Activated T-cell treated with anti-CD3 and anti-CD28 coated beads for 4 hours (primary cell): ENCODE measurements around the gene STH.

Experiments
- DNase-seq: peaks from one replicate; pipeline ENCODE4 v3.0.0-alpha.2; 2020

The STH gene

GRCh38 chr17:45968732-45969131 lies 30.3 kb upstream of the STH start:
- no peak for DNase-seq

GRCh38 chr17:45969726-45970125 lies 29.3 kb upstream of the STH start:
- DNase-seq = no peak

- DNase-seq = no peak
Observed at GRCh38 chr17:45970659-45971058, 28.4 kb upstream of the STH start.

- no peak for DNase-seq
Observed at GRCh38 chr17:45971698-45972141, 27.3 kb upstream of the STH start.

- no peak for DNase-seq
Observed at GRCh38 chr17:45972531-45972930, 26.5 kb upstream of the STH start.

- DNase-seq = no peak
Observed at GRCh38 chr17:45973099-45973780, 25.8 kb upstream of the STH start.

- DNase-seq = no peak
Observed at GRCh38 chr17:45973946-45974859, 24.8 kb upstream of the STH start.

- DNase-seq = no peak
Observed at GRCh38 chr17:45974916-45975630, 24.0 kb upstream of the STH start.

GRCh38 chr17:45975640-45976295 lies 23.3 kb upstream of the STH start:
- DNase-seq = no peak

GRCh38 chr17:45976391-45976754 lies 22.7 kb upstream of the STH start:
- DNase-seq = no peak

GRCh38 chr17:45976755-45977505 lies 22.1 kb upstream of the STH start:
- DNase-seq = no peak

GRCh38 chr17:45977506-45977824 lies 21.6 kb upstream of the STH start:
- DNase-seq = no peak

GRCh38 chr17:45977976-45978626 lies 20.9 kb upstream of the STH start:
- no peak for DNase-seq

GRCh38 chr17:45979137-45979536 lies 19.9 kb upstream of the STH start:
- no peak for DNase-seq

- DNase-seq = no peak
Observed at GRCh38 chr17:45980855-45981254, 18.2 kb upstream of the STH start.

- DNase-seq = no peak
Observed at GRCh38 chr17:45981306-45981705, 17.7 kb upstream of the STH start.

- DNase-seq = no peak
Observed at GRCh38 chr17:45982791-45983613, 16.0 kb upstream of the STH start.

- DNase-seq = no peak
Observed at GRCh38 chr17:45983614-45984310, 15.3 kb upstream of the STH start.

GRCh38 chr17:45984368-45984767 lies 14.7 kb upstream of the STH start:
- no peak for DNase-seq

GRCh38 chr17:45985447-45985846 lies 13.6 kb upstream of the STH start:
- DNase-seq = no peak
